ENCODE results near the gene PIPOX.
A peak's percentile ranks its signal among the peaks of the same experiment; 100 is the strongest.

PIPOX gene

GRCh38 chr17:29018788-29019474 is 24.0 kb upstream of the PIPOX start:
- no peak for DNase-seq

DNA sequence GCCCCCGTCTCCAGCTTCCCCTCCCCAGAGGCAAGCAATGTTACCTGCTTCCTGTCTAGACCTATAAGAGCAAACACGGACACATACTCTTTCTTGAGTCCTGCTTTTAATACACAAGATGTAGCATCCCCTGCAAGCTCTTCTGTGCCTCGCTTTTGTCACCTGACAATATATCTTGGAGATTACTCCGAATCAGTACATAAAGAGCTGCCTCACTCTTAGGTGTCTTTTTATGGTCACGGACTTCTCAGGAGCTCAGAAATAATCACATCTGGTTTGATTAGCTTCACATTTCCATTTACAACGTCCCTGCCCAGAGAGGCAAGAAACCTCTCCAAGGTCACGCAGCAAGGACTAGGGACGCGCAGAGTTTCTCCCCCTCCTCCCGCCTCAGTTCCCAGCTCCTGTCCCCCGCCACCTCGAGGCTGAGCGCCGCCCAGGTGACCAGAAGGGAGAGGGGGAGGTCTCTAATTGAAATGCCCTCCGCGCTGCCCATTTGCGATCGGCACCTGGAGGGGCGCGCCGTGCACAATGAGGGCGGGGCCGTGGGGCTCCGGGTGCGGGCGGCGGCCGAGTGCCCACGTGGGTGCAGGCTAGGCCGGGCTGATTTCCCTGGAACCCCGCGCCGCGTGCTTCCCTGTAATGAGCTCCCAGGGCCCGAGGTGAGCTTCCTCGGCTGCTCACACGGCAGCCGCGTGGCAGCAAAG is 23.3 kb upstream of the PIPOX start:
- DNase-seq, result peak in 3 of 58 donors; percentile 14 to 16 (median 14)

GRCh38 chr17:29020576-29020975 is 22.4 kb upstream of the PIPOX start:
- DNase-seq, result no peak

- no peak for DNase-seq
Measured at GRCh38 chr17:29021226-29021625, 21.7 kb upstream of the PIPOX start.

GRCh38 chr17:29022074-29022473 is 20.9 kb upstream of the PIPOX start:
- no peak for DNase-seq

DNA sequence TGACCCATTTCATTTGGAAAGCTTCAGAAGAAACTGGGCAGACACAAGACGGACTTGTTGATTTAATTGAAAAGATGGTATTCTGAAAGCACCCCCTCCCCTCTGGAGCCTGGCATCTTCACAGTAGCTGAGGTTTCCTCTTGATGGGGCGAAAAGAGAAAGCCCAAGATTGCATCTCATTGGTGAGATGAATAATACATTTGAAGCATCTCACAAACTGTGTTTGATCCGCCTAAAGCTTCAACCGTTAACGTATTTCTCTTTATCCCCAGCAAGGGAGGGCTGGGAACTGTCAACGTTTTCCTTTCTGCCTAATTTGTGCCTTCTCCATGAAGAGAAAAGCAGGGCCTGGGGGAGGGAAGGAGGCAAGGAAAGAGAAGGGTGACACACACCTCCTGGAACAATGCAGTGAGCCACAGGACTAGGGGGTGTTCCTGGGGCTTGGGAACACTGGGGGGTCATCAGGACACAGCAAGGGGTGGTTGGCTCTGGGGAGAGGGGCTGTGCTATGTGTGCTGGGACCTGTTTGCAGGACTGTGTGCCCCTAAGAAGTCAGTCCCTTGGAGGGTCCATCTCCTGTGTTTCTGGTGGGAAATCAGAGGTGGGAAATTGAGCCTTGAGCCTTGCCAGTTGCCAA is 18.5 kb upstream of the PIPOX start:
- DNase-seq, result no peak

DNA sequence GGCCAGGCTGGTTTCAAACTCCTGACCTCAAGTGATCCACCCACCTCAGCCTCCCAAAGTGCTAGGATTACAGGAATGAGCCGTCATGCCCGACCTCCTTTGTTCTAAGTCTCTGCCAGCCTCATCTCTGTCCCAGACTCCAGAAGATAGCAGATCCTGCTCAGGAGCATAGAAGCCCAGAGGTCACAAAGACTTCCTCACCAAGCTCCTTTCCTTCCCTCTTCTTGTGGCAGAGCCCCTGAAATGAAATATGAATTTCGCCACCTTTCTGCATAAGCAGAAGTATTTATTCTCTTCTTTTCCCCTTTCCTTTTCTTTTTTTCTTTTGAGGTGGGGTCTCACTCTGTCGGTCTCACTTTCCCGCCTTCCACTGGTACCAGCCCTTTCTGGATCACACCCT is 11.5 kb upstream of the PIPOX start:
- no peak for DNase-seq

DNA sequence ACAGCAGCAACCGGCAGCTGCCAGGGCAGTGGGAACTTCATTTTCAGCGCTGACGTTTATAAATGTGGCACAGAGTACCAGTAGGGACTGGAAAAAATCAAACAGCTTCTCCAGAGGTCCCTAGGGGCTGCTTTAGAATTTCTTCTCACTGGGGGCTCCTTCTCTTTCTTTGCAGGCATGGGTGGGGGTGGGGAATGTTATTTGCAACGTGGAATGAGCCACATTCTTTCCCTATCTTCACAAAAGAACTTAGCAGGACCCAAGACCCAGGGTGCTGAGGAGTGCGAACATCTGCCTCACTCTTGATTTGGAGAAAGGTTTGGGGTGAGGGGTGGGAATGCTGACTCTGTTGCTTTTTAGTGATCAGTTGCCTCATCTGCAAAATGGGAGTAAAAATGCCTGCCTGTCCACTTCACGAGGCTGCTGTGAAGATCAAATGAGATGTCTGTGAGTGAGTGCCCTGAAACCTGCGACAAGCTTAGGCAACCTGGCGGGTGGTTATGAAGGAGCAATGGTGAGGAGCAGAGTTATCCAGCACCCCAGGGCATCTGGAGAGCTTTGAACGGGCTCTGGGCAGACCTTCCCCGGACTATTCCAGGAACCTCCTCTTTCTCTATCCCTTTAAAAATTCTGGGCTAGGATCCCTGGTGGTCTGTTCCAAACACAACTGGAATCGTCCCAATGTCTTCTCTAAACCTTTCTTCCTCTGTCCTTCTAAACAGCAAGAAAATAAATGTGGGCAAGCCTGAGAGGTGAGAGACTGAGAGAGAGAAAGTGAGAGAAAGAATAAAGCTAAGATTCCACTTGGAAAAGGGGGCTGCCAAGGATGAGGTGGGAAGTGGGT is 10.7 kb upstream of the PIPOX start:
- no peak for DNase-seq

- DNase-seq, result no peak
Measured at GRCh38 chr17:29032857-29033197, 10.1 kb upstream of the PIPOX start.

- no peak for DNase-seq
Measured at GRCh38 chr17:29034510-29034909, 8.4 kb upstream of the PIPOX start.

GRCh38 chr17:29036584-29036983 is 6.4 kb upstream of the PIPOX start:
- no peak for DNase-seq

GRCh38 chr17:29037739-29038084 is 5.2 kb upstream of the PIPOX start:
- DNase-seq, result peak in 1 of 58 donors; percentile 38

- DNase-seq, result peak in 3 of 58 donors; percentile 7 to 38 (median 27)
Measured at GRCh38 chr17:29038085-29038795, 4.7 kb upstream of the PIPOX start.

GRCh38 chr17:29039764-29040598 is 3.0 kb upstream of the PIPOX start:
- DNase-seq, result peak in 22 of 58 donors; percentile 8 to 62 (median 25)

GRCh38 chr17:29041091-29041490 is 1.9 kb upstream of the PIPOX start:
- no peak for DNase-seq

DNA sequence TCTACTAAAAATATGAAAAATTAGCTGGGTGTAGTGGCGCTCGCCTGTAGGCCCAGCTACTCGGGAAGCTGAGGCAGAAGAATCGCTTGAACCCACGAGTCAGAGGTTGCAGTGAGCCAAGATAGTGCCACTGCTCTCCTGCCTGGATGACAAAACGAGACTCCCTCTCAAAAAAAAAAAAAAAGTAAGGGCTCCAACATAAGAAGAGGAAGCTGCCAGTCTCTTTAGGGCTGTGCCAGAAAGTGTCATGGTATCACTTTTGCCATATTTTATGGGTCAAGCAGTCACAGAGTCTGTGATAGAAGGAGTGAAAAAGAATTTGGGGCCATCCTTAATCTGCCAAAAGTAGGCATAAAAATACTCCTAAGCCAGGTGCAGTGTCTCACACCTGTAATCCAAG is 1.4 kb upstream of the PIPOX start:
- DNase-seq, result no peak

- DNase-seq, result no peak
Measured at GRCh38 chr17:29042026-29042678, 789 bp upstream of the PIPOX start.

DNA sequence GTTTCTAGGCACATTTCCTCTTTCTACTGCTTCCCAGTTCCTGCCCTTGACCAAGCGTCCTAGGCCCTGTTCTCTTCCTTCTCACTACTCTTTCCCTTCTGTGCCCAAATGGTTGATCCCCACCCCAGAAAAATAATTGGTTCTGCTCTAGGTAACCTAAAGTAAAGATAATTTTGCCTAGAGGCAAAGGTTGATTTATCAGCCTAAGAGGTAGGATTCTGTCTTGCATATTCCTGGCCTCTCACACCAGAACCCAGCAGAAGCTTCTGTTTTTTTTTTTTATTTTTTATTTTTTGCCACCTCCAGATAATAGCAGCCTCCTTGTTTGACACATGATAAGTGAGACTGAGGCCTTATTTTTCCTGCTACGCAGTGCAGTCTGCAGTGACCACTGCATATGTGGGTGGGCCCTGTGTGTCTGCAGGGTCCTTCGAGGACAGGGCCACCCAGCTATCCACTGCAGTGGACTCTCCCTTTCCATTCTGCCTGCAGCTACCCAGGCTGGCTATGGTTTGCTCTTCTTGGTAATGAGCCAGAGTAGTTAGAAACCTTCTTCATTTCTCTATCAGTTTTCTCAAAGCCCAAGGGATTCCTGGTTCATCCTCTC is 701 bp downstream of the PIPOX start:
- DNase-seq, result no peak

- no peak for DNase-seq
Measured at GRCh38 chr17:29045026-29045425, 2.1 kb downstream of the PIPOX start.

Measured in anterior cingulate cortex (tissue), 58 donors.